H9 (cell line): Measurements from ENCODE around the gene MGA. TPM values are rescaled to one million over a fixed set of nuclear protein-coding genes. Genes with fewer than 3 reads are reported as not detected.
A peak's percentile ranks its signal among the peaks of the same experiment; 100 is the strongest.

Source experiments
- DNase-seq: peaks from one replicate; pipeline ENCODE4 v3.0.0-alpha.2; 2017
- H2AFZ ChIP-seq: one replicate; pipeline ENCODE4 v1.6.1; 2013; ENCODE audit warnings: mild to moderate bottlenecking, low read length, control low read depth, moderate library complexity
- H2AK5ac ChIP-seq: 2 replicates; pipeline ENCODE4 v1.6.1; 2013; ENCODE audit warnings: low read length, control low read depth, mixed read lengths; ENCODE audit not compliant: insufficient read length
- H2BK120ac ChIP-seq: one replicate; pipeline ENCODE4 v1.6.1; 2013; ENCODE audit warnings: low read depth, mild to moderate bottlenecking, low read length, control low read depth, inconsistent platforms; ENCODE audit not compliant: poor library complexity, severe bottlenecking
- H2BK12ac ChIP-seq: 2 replicates; pipeline ENCODE4 v1.6.1; 2013; ENCODE audit warnings: low read length, control low read depth, mixed read lengths, low read depth; ENCODE audit not compliant: insufficient read length
- H2BK15ac ChIP-seq: 2 replicates; pipeline ENCODE4 v1.6.1; 2013; ENCODE audit warnings: low read depth, low read length, control low read depth
- H2BK20ac ChIP-seq: one replicate; pipeline ENCODE4 v1.6.1; 2013; ENCODE audit warnings: low read depth, mild to moderate bottlenecking, low read length, control low read depth, inconsistent platforms; ENCODE audit not compliant: poor library complexity, severe bottlenecking
- H2BK5ac ChIP-seq: 2 replicates; pipeline ENCODE4 v1.6.1; 2013; ENCODE audit warnings: low read length, control low read depth, mixed read lengths; ENCODE audit not compliant: insufficient read length
- H3K14ac ChIP-seq: 2 replicates; pipeline ENCODE4 v1.6.1; 2013; ENCODE audit warnings: low read length, control low read depth; ENCODE audit not compliant: insufficient read depth
- H3K18ac ChIP-seq: 2 replicates; pipeline ENCODE4 v1.6.1; 2013; ENCODE audit warnings: low read depth, mild to moderate bottlenecking, mixed read lengths, low read length, control low read depth; ENCODE audit not compliant: insufficient read length
- H3K23ac ChIP-seq: 2 replicates; pipeline ENCODE4 v1.6.1; 2013; ENCODE audit warnings: low read length, control low read depth, mixed read lengths, low read depth; ENCODE audit not compliant: insufficient read length
- H3K23me2 ChIP-seq: 2 replicates; pipeline ENCODE4 v1.6.1; 2013; ENCODE audit warnings: low read depth, mild to moderate bottlenecking, mixed read lengths, low read length, control low read depth; ENCODE audit not compliant: insufficient read length, poor library complexity, severe bottlenecking
- H3K27ac ChIP-seq: 2 replicates; pipeline ENCODE4 v1.5.1; 2013; ENCODE audit warnings: low read length, control low read depth, mixed read lengths, low read depth; ENCODE audit not compliant: insufficient read length
- H3K27me3 ChIP-seq: 2 replicates; pipeline ENCODE4 v1.6.1; 2013; ENCODE audit warnings: low read length, control low read depth, inconsistent platforms; ENCODE audit not compliant: insufficient read depth
- H3K4ac ChIP-seq: 2 replicates; pipeline ENCODE4 v1.6.1; 2013; ENCODE audit warnings: low read depth, mild to moderate bottlenecking, control low read depth, inconsistent platforms, low read length, moderate library complexity
- H3K4me1 ChIP-seq: 2 replicates; pipeline ENCODE4 v1.6.1; 2013; ENCODE audit warnings: low read length, control low read depth, inconsistent platforms; ENCODE audit not compliant: insufficient read depth
- H3K4me2 ChIP-seq: 2 replicates; pipeline ENCODE4 v1.6.1; 2013; ENCODE audit warnings: low read length, control low read depth, mixed read lengths; ENCODE audit not compliant: insufficient read length, insufficient read depth
- H3K56ac ChIP-seq: 2 replicates; pipeline ENCODE4 v1.6.1; 2013; ENCODE audit warnings: low read depth, mild to moderate bottlenecking, mixed read lengths, low read length, control low read depth; ENCODE audit not compliant: insufficient read length
- H3K79me1 ChIP-seq: 2 replicates; pipeline ENCODE4 v1.6.1; 2013; ENCODE audit warnings: low read depth, mild to moderate bottlenecking, moderate library complexity, low read length, control low read depth, inconsistent platforms; ENCODE audit not compliant: insufficient read depth, poor library complexity, severe bottlenecking
- H3K79me2 ChIP-seq: 2 replicates; pipeline ENCODE4 v1.6.1; 2013; ENCODE audit warnings: low read length, control low read depth, inconsistent platforms; ENCODE audit not compliant: insufficient read depth
- H3K9ac ChIP-seq: 2 replicates; pipeline ENCODE4 v1.6.1; 2013; ENCODE audit warnings: low read length, control low read depth, mixed read lengths; ENCODE audit not compliant: insufficient read length; ENCODE audit errors: extremely low read depth
- H3K9me3 ChIP-seq: one replicate; pipeline ENCODE4 v1.6.1; 2013; ENCODE audit warnings: low read depth, low read length, inconsistent platforms; ENCODE audit not compliant: control insufficient read depth
- H3T11ph ChIP-seq: one replicate; pipeline ENCODE4 v1.6.1; 2013; ENCODE audit warnings: mild to moderate bottlenecking, low read length, control low read depth, inconsistent platforms
- H4K20me1 ChIP-seq: one replicate; pipeline ENCODE4 v1.6.1; 2013; ENCODE audit not compliant: control insufficient read depth, insufficient read length, insufficient read depth
- H4K5ac ChIP-seq: 2 replicates; pipeline ENCODE4 v1.6.1; 2013; ENCODE audit warnings: low read depth, mild to moderate bottlenecking, mixed read lengths, low read length, control low read depth; ENCODE audit not compliant: insufficient read length
- H4K8ac ChIP-seq: replicated peaks from 2 replicates; pipeline ENCODE4 v1.6.1; 2013; ENCODE audit warnings: low read length, control low read depth, mixed read lengths, low read depth; ENCODE audit not compliant: insufficient read length
- H4K91ac ChIP-seq: 2 replicates; pipeline ENCODE4 v1.6.1; 2013; ENCODE audit warnings: low read depth, mild to moderate bottlenecking, moderate library complexity, mixed read lengths, low read length, control low read depth; ENCODE audit not compliant: insufficient read length
- H3K27ac Mint-ChIP-seq, 3 experiments: 2 replicates in 2 of 3; 3 replicates in 1 of 3; pipeline ENCODE4 v1.8.0; 2020 to 2021; ENCODE audit warnings: mixed read lengths in 3 of 3, mild to moderate bottlenecking in 1 of 3, moderate library complexity in 1 of 3
- H3K27me3 Mint-ChIP-seq: 2 replicates; pipeline ENCODE4 v1.8.0; 2021; ENCODE audit warnings: low read depth, mild to moderate bottlenecking, moderate library complexity, mixed read lengths
- H3K36me3 Mint-ChIP-seq, 3 experiments: 2 replicates in 2 of 3; 3 replicates in 1 of 3; pipeline ENCODE4 v1.8.0; 2020 to 2021; ENCODE audit warnings: low read depth in 3 of 3, mixed read lengths in 3 of 3; ENCODE audit not compliant: insufficient read depth in 1 of 3
- H3K4me1 Mint-ChIP-seq, 2 experiments: 2 replicates each; pipeline ENCODE4 v1.8.0; 2020; ENCODE audit warnings: mixed read lengths in 2 of 2
- H3K4me3 Mint-ChIP-seq, 2 experiments: 2 replicates in 1 of 2; 3 replicates in 1 of 2; pipeline ENCODE4 v1.8.0; 2020 to 2021; ENCODE audit warnings: mild to moderate bottlenecking in 2 of 2, mixed read lengths in 2 of 2, moderate library complexity in 1 of 2
- H3K9me3 Mint-ChIP-seq, 2 experiments: 2 replicates in 1 of 2; 3 replicates in 1 of 2; pipeline ENCODE4 v1.8.0; 2020; ENCODE audit warnings: mild to moderate bottlenecking in 2 of 2, mixed read lengths in 2 of 2, moderate library complexity in 1 of 2
- CTCF ChIP-seq: fragments of 200-600 bp; sonication (generic); conservative IDR thresholded peaks from 3 replicates; pipeline ENCODE4 v1.8.0; 2021; ENCODE audit warnings: antibody characterized with exemption, mild to moderate bottlenecking
- WGBS: extraction: QIAGEN DNeasy Blood & Tissue Kit; methylation state at CpG from one replicate; pipeline ENCODE4 v1.1.7; 2013; ENCODE audit warnings: missing lambda C conversion rate, low lambda C conversion rate, mixed read lengths; ENCODE audit not compliant: insufficient read length; ENCODE audit errors: extremely low coverage; 5-methylcytosine and 5-hydroxymethylcytosine counted together
- total RNA-seq: library from RNA; stranded (reverse); gene quantifications from 2 replicates; pipeline ENCODE4 v1.2.1, GENCODE V29; 2021

The MGA gene
- total RNA-seq, 1 experiment from 2014 or later, result 62.7 TPM

- Histone ChIP-seq H2BK120ac (no peak within 1 kb of the TSS), H2BK12ac (no peak within 1 kb of the TSS), H3K9me3 (no peaks in the 10 kb centered on the region), H3K79me1 (no peaks in the 10 kb centered on the region), H2AK5ac (no peak within 1 kb of the TSS), H3K27ac (peak within 1 kb of the TSS; percentile 96), H4K20me1 (no peaks in the 10 kb centered on the region), H3K4me1 (peaks cover 10% of the 10 kb centered on the region), H3K79me2 (no peaks in the 10 kb centered on the region), H4K5ac (peak within 1 kb of the TSS; percentile 73), H3K56ac (no peak within 1 kb of the TSS), H3K14ac (peak within 1 kb of the TSS; percentile 91; the same call in 1 of the 2 replicates), H2BK5ac (no peak within 1 kb of the TSS), H2BK20ac (no peak within 1 kb of the TSS), H4K8ac (no peak within 1 kb of the TSS), H3K23ac (no peak within 1 kb of the TSS), H3K27me3 (no peaks in the 10 kb centered on the region), H3K18ac (peak within 1 kb of the TSS; percentile 69), H3K9ac (peak within 1 kb of the TSS; percentile 67), H2BK15ac (no peak within 1 kb of the TSS), H4K91ac (no peak within 1 kb of the TSS), H3K4ac (no peak within 1 kb of the TSS; the same call in 1 of the 2 replicates), H3K4me2 (peak within 1 kb of the TSS; percentile 97), H3T11ph (no peak within 1 kb of the TSS), H2AFZ (peak within 1 kb of the TSS; percentile 3), H3K23me2 (peaks cover 17% of the 10 kb centered on the region)
- WGBS, result no CpG with 5 or more reads among the region's 62 CpGs
- H3K27ac Mint-ChIP-seq, result peak within 1 kb of the TSS; percentile 97 to 99 (median 98); a peak in 6 of 7 replicates
- H3K4me3 Mint-ChIP-seq, result peak within 1 kb of the TSS; percentile 79 to 92
- no peaks in the 10 kb centered on the region; a peak in 1 of 7 replicates for H3K36me3 Mint-ChIP-seq
- no peaks in the 10 kb centered on the region for H3K9me3 Mint-ChIP-seq
- TF ChIP-seq CTCF, result peak; percentile 89
- peak; percentile 99 for DNase-seq
- no peaks in the 10 kb centered on the region; the same call in 1 of the 2 replicates for H3K27me3 Mint-ChIP-seq
- peaks cover 43 to 47% of the 10 kb centered on the region in 2 experiments for H3K4me1 Mint-ChIP-seq
These were observed 114.1 kb downstream of the MGA start, which contains the start of gene MAPKBP1 for GRCh38 chr15:41774062-41774881. MAPKBP1 (plus strand) TSS chr15:41774484; CDS start chr15:41775276, 792 bp downstream.
